Caco-2 (cell line): ENCODE measurements around the gene DCX. TPM values are rescaled to one million over a fixed set of nuclear protein-coding genes. Genes with fewer than 3 reads are reported as not detected.

Experiments
- BruUV-seq: library from RNA; stranded (reverse); fragments of 400-500 nt; replicated peaks from 2 replicates; lab custom pipeline; 2021; lab: Mats Ljungman, UMichigan
- CTCF ChIA-PET: fragments of 300-600 bp; sonication (Branson Sonifier 250); formaldehyde crosslinking; loops from one replicate; lab custom pipeline; 2022; ENCODE audit warnings: antibody characterized with exemption; lab: Charles Lee
- POLR2A ChIA-PET: fragments of 300-600 bp; sonication (Branson Sonifier 250); formaldehyde crosslinking; loops from one replicate; lab custom pipeline; 2022; ENCODE audit warnings: antibody characterized with exemption; lab: Charles Lee
- DNase-seq, 2 experiments: peaks; one replicate each; pipeline versions ENCODE4 v3.0.0 to v3.0.0-alpha.2; 2020 to 2022
- H3K27me3 ChIP-seq: replicated peaks from 2 replicates; pipeline ENCODE4 v1.6.0; 2011; ENCODE audit warnings: low read length; ENCODE audit not compliant: control insufficient read depth, insufficient read depth
- H3K36me3 ChIP-seq: 2 replicates; pipeline ENCODE4 v1.5.1; 2011; ENCODE audit warnings: low read length; ENCODE audit not compliant: control insufficient read depth, insufficient read depth
- H3K4me1 ChIP-seq: fragments of 250-450 bp; sonication (Bioruptor Pico); 2 replicates; pipeline ENCODE4 v1.5.1; 2020; ENCODE audit warnings: mild to moderate bottlenecking
- H3K4me3 ChIP-seq: 2 replicates; pipeline ENCODE4 v1.5.1; 2011; ENCODE audit warnings: low read depth, mild to moderate bottlenecking, control low read depth, low read length
- H3K9me3 ChIP-seq: fragments of 250-450 bp; sonication (Bioruptor Pico); 2 replicates; pipeline ENCODE4 v1.5.1; 2020; ENCODE audit warnings: mild to moderate bottlenecking, moderate library complexity
- H3K27ac Mint-ChIP-seq: one replicate; pipeline ENCODE4 v1.8.0; 2022; ENCODE audit warnings: mixed read lengths; ENCODE audit not compliant: unreplicated experiment
- H3K27me3 Mint-ChIP-seq: one replicate; pipeline ENCODE4 v1.8.0; 2022; ENCODE audit warnings: mixed read lengths; ENCODE audit not compliant: insufficient read depth, unreplicated experiment
- H3K36me3 Mint-ChIP-seq: one replicate; pipeline ENCODE4 v1.8.0; 2022; ENCODE audit warnings: mild to moderate bottlenecking, mixed read lengths; ENCODE audit not compliant: insufficient read depth, unreplicated experiment
- H3K4me1 Mint-ChIP-seq: one replicate; pipeline ENCODE4 v1.8.0; 2022; ENCODE audit warnings: low read depth, mixed read lengths; ENCODE audit not compliant: unreplicated experiment
- H3K4me3 Mint-ChIP-seq: one replicate; pipeline ENCODE4 v1.8.0; 2022; ENCODE audit warnings: mild to moderate bottlenecking, moderate library complexity, mixed read lengths; ENCODE audit not compliant: unreplicated experiment
- H3K9me3 Mint-ChIP-seq: one replicate; pipeline ENCODE4 v1.8.0; 2022; ENCODE audit warnings: mixed read lengths; ENCODE audit not compliant: unreplicated experiment
- CTCF ChIP-seq, 2 experiments: fragments of 200-600 bp in 1 of 2; IDR thresholded peaks; 1 replicate in 1 of 2; 2 replicates in 1 of 2; pipeline versions ENCODE4 v1.5.1 to v1.8.0; 2011 to 2022; ENCODE audit warnings: antibody characterized with exemption in 1 of 2, control low read depth in 1 of 2, inconsistent platforms in 1 of 2, low read depth in 1 of 2, low read length in 1 of 2, mild to moderate bottlenecking in 1 of 2, moderate library complexity in 1 of 2; ENCODE audit not compliant: insufficient read depth in 1 of 2, severe bottlenecking in 1 of 2, unreplicated experiment in 1 of 2
- intact Hi-C: fragments of 100-400 bp; cut with micrococcal nuclease; formaldehyde crosslinking; loops from one replicate; pipeline ENCODE4 v1.10.0; 2022; ENCODE audit not compliant: unreplicated experiment
- total RNA-seq: library from RNA; stranded (reverse); gene quantifications from 2 replicates; pipeline ENCODE4 v1.2.3, GENCODE V29; 2022

The DCX gene
- total RNA-seq, 1 experiment from 2014 or later = not detected

GRCh38 chrX:111257733-111258132 lies 154.3 kb downstream of the DCX start:
- Mint-ChIP-seq H3K4me3 (no peak overlapping the region), H3K4me1 (no peaks in the 10 kb centered on the region), H3K27me3 (no peaks in the 10 kb centered on the region), H3K27ac (no peak overlapping the region), H3K9me3 (no peaks in the 10 kb centered on the region), H3K36me3 (no peaks in the 10 kb centered on the region)
- no peaks in the 10 kb centered on the region for H3K27me3 ChIP-seq
- TF ChIP-seq CTCF (IDR thresholded peaks at IDR 0.05; ENCODE audit: insufficient read depth in 1 of 2, low read depth in 1 of 2, low read length in 1 of 2, severe bottlenecking in 1 of 2, unreplicated experiment in 1 of 2) = no peak
- CTCF ChIA-PET = no interaction called here
- intact Hi-C loops = no loop called here
- H3K4me1 ChIP-seq = no peaks in the 10 kb centered on the region
- H3K36me3 ChIP-seq = no peaks in the 10 kb centered on the region
- no peaks in the 10 kb centered on the region for H3K9me3 ChIP-seq
- no TSS peak for BruUV-seq
- POLR2A ChIA-PET = no interaction called here
- no peak overlapping the region for H3K4me3 ChIP-seq
- DNase-seq = no peak

- BruUV-seq = no TSS peak
- peaks cover 3% of the 10 kb centered on the region for H3K27me3 Mint-ChIP-seq
Measured at GRCh38 chrX:111254896-111255693, 156.9 kb downstream of the DCX start.

GRCh38 chrX:111244235-111244750 lies 167.7 kb downstream of the DCX start:
- Histone ChIP-seq H3K9me3 (no peaks in the 10 kb centered on the region), H3K36me3 (no peaks in the 10 kb centered on the region), H3K27me3 (no peaks in the 10 kb centered on the region), H3K4me3 (no peak overlapping the region), H3K4me1 (no peaks in the 10 kb centered on the region)
- H3K4me3 Mint-ChIP-seq = no peak overlapping the region
- no peaks in the 10 kb centered on the region for H3K9me3 Mint-ChIP-seq
- CTCF ChIA-PET = interaction anchor here (0.6 to 1.0 kb wide), 4 partner anchors 75 to 391 kb away, joined by 4 to 5 read pairs (median 4); no protein-coding TSS in a partner anchor
- no peak overlapping the region for H3K27ac Mint-ChIP-seq
- POLR2A ChIA-PET = no interaction called here
- H3K27me3 Mint-ChIP-seq = peaks cover 2% of the 10 kb centered on the region
- no peaks in the 10 kb centered on the region for H3K36me3 Mint-ChIP-seq
- peak; percentile 23 to 30 for TF ChIP-seq CTCF (IDR thresholded peaks at IDR 0.05; ENCODE audit: insufficient read depth in 1 of 2, low read depth in 1 of 2, low read length in 1 of 2, severe bottlenecking in 1 of 2, unreplicated experiment in 1 of 2)
- no peak for DNase-seq
- H3K4me1 Mint-ChIP-seq = no peaks in the 10 kb centered on the region
- no TSS peak for BruUV-seq
- intact Hi-C loops = loop anchor here (1.0 to 10.0 kb wide), 4 partner anchors 80 to 389 kb away; no protein-coding TSS in a partner anchor

More at GRCh38 chrX:111254896-111255693, 156.9 kb downstream of the DCX start:
- no peak for DNase-seq
- ChIA-PET CTCF (no interaction called here), POLR2A (no interaction called here)
- Histone ChIP-seq H3K4me3 (no peak overlapping the region), H3K27me3 (no peaks in the 10 kb centered on the region), H3K4me1 (no peaks in the 10 kb centered on the region), H3K36me3 (no peaks in the 10 kb centered on the region), H3K9me3 (no peaks in the 10 kb centered on the region)
- no peaks in the 10 kb centered on the region for H3K4me1 Mint-ChIP-seq
- no peak overlapping the region for H3K4me3 Mint-ChIP-seq
- H3K27ac Mint-ChIP-seq = no peak overlapping the region
- TF ChIP-seq CTCF (IDR thresholded peaks at IDR 0.05; ENCODE audit: insufficient read depth in 1 of 2, low read depth in 1 of 2, low read length in 1 of 2, severe bottlenecking in 1 of 2, unreplicated experiment in 1 of 2) = no peak
- H3K9me3 Mint-ChIP-seq = no peaks in the 10 kb centered on the region
- H3K36me3 Mint-ChIP-seq = no peaks in the 10 kb centered on the region
- intact Hi-C loops = no loop called here

Other genes starting within 250 kb of the DCX start
- gene CAPN6, start 141.7 kb downstream of the DCX start, total RNA-seq = 5.2 and 5.7 TPM in 2 replicates
- 1.1 and 1.4 TPM in 2 replicates for gene SERTM2, start 99.5 kb upstream of the DCX start, total RNA-seq